ENCODE results near the gene NRCAM.

GRCh38 chr7:108244110-108244509, 212.1 kb downstream of the NRCAM start:
- TF ChIP-seq CTCF (IDR thresholded peaks at IDR 0.05) (no peak), NR1H2 (CRISPR knock-in tag; IDR thresholded peaks at IDR 0.05) (no peak), ZNF423 (CRISPR knock-in tag; IDR thresholded peaks at IDR 0.05) (no peak), RORB (CRISPR knock-in tag; IDR thresholded peaks at IDR 0.05) (no peak), ZNF671 (CRISPR knock-in tag; IDR thresholded peaks at IDR 0.05) (no peak), ATF2 (CRISPR knock-in tag; IDR thresholded peaks at IDR 0.05; ENCODE audit: borderline replicate concordance, low read depth) (no peak), FOXK1 (CRISPR knock-in tag; IDR thresholded peaks at IDR 0.05) (no peak)
